Measurements from ENCODE around the gene MIB1. TPM values are rescaled to one million over a fixed set of nuclear protein-coding genes. Genes with fewer than 3 reads are reported as not detected.

MIB1 gene
- total and polyA plus RNA-seq, 9 of the 15 experiments (the other 6 are each of a cell fraction or from before 2014, with no cell fraction given), result 7.2 to 43.8 (median 23.2) TPM

DNA sequence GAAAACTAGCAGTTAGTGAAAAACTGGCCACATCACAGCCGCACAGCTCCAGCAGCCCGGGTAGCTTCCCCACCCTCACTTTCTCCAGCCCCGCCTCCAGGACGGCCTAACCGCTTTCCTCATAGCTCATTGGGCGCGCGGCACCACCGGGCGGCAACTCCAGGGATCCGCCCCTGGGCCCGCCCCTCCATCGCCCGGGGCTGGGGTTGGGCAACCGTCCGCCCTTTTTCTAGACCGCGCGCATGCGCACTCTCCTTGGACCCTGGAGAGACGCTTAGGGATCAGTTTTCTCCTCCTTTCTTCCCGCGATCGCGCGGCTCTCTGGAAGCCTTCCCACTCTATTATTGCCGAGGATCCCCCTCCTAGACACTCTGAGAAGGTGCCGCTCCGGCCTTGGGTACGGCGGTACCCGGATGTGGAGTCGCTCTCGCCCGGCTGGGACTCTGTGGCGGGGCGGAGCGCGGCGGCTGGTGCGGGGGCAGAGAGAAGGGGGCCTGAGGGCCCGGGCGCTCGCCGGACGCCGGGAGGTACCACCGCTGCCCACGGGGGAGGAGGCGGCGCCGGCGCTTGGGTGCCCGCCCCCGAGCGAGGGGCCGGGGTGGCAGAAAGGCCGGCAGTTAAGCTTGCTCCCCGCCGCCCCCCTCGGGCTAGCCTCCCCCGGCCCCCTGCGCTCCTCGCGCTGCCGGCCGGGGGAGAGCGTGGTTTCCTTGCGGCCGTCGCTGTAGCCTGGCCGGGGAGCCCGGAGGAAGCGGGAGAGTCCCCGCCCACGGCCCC, at the start of gene MIB1 (continued):
- TF ChIP-seq, protein P1, sequence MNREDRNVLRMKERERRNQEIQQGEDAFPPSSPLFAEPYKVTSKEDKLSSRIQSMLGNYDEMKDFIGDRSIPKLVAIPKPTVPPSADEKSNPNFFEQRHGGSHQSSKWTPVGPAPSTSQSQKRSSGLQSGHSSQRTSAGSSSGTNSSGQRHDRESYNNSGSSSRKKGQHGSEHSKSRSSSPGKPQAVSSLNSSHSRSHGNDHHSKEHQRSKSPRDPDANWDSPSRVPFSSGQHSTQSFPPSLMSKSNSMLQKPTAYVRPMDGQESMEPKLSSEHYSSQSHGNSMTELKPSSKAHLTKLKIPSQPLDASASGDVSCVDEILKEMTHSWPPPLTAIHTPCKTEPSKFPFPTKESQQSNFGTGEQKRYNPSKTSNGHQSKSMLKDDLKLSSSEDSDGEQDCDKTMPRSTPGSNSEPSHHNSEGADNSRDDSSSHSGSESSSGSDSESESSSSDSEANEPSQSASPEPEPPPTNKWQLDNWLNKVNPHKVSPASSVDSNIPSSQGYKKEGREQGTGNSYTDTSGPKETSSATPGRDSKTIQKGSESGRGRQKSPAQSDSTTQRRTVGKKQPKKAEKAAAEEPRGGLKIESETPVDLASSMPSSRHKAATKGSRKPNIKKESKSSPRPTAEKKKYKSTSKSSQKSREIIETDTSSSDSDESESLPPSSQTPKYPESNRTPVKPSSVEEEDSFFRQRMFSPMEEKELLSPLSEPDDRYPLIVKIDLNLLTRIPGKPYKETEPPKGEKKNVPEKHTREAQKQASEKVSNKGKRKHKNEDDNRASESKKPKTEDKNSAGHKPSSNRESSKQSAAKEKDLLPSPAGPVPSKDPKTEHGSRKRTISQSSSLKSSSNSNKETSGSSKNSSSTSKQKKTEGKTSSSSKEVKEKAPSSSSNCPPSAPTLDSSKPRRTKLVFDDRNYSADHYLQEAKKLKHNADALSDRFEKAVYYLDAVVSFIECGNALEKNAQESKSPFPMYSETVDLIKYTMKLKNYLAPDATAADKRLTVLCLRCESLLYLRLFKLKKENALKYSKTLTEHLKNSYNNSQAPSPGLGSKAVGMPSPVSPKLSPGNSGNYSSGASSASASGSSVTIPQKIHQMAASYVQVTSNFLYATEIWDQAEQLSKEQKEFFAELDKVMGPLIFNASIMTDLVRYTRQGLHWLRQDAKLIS (CRISPR knock-in tag; IDR thresholded peaks at IDR 0.05), result no peak
- TF ChIP-seq ZNF23 (CRISPR knock-in tag; IDR thresholded peaks at IDR 0.05), result no peak
- TF ChIP-seq, protein P2, sequence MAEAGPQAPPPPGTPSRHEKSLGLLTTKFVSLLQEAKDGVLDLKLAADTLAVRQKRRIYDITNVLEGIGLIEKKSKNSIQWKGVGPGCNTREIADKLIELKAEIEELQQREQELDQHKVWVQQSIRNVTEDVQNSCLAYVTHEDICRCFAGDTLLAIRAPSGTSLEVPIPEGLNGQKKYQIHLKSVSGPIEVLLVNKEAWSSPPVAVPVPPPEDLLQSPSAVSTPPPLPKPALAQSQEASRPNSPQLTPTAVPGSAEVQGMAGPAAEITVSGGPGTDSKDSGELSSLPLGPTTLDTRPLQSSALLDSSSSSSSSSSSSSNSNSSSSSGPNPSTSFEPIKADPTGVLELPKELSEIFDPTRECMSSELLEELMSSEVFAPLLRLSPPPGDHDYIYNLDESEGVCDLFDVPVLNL (CRISPR knock-in tag; IDR thresholded peaks at IDR 0.05; ENCODE audit: low read depth), result no peak
- TF ChIP-seq PHTF2 (CRISPR knock-in tag; IDR thresholded peaks at IDR 0.05), result no peak
- TF ChIP-seq GTF2F1 (IDR thresholded peaks at IDR 0.05; ENCODE audit: low read depth, low read length), result 0 out of 2 replicates have a peak, but pooled peaks have one; percentile 21
- no peak for TF ChIP-seq POLR2AphosphoS2 (IDR thresholded peaks at IDR 0.05; ENCODE audit: low read length)
- TF ChIP-seq HDAC3 (IDR thresholded peaks at IDR 0.05; ENCODE audit: borderline replicate concordance, partially characterized antibody), result no peak
- no peak for TF ChIP-seq ZNF253 (CRISPR knock-in tag; conservative IDR thresholded peaks at IDR 0.05)
- TF ChIP-seq TCF3 (CRISPR knock-in tag; IDR thresholded peaks at IDR 0.05), result no peak
- TF ChIP-seq ZNF589 (CRISPR knock-in tag; IDR thresholded peaks at IDR 0.05; ENCODE audit: low read depth), result no peak
- peak; percentile 80 for TF ChIP-seq POLR2G (IDR thresholded peaks at IDR 0.05; ENCODE audit: low read depth, low read length)
- no peak for TF ChIP-seq ZNF444 (CRISPR knock-in tag; IDR thresholded peaks at IDR 0.05)
- TF ChIP-seq, protein P3, sequence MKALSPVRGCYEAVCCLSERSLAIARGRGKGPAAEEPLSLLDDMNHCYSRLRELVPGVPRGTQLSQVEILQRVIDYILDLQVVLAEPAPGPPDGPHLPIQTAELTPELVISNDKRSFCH (CRISPR knock-in tag; IDR thresholded peaks at IDR 0.05), result no peak
- TF ChIP-seq, protein P3 (tag; IDR thresholded peaks at IDR 0.05), result no peak
- TF ChIP-seq NFE2L1 (tag; IDR thresholded peaks at IDR 0.05; ENCODE audit: borderline replicate concordance, low read depth), result no peak
- no peak for TF ChIP-seq MAFK (IDR thresholded peaks at IDR 0.05; ENCODE audit: low read length)
- TF ChIP-seq POLR2B (IDR thresholded peaks at IDR 0.05; ENCODE audit: low read depth, partially characterized antibody), result peak; percentile 80
- TF ChIP-seq, protein P4, sequence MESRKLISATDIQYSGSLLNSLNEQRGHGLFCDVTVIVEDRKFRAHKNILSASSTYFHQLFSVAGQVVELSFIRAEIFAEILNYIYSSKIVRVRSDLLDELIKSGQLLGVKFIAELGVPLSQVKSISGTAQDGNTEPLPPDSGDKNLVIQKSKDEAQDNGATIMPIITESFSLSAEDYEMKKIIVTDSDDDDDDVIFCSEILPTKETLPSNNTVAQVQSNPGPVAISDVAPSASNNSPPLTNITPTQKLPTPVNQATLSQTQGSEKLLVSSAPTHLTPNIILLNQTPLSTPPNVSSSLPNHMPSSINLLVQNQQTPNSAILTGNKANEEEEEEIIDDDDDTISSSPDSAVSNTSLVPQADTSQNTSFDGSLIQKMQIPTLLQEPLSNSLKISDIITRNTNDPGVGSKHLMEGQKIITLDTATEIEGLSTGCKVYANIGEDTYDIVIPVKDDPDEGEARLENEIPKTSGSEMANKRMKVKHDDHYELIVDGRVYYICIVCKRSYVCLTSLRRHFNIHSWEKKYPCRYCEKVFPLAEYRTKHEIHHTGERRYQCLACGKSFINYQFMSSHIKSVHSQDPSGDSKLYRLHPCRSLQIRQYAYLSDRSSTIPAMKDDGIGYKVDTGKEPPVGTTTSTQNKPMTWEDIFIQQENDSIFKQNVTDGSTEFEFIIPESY (CRISPR knock-in tag; IDR thresholded peaks at IDR 0.05), result no peak
- TF ChIP-seq RUNX1 (IDR thresholded peaks at IDR 0.05; ENCODE audit: low read depth), result no peak
